GM21526 (cell line): ENCODE results near the gene FKBP5.
"Not testable (repeated sequence)": the region's sequence is repeated elsewhere in the genome, so short reads cannot be mapped to it uniquely, and the experiment has no call there.

Source experiments
- ATAC-seq: cut with Tn5 transposase; IDR thresholded peaks from one replicate; pipeline ENCODE4 v1.9.1; 2021; ENCODE audit warnings: moderate library complexity; ENCODE audit not compliant: unreplicated experiment, low FRiP score

Gene FKBP5

DNA sequence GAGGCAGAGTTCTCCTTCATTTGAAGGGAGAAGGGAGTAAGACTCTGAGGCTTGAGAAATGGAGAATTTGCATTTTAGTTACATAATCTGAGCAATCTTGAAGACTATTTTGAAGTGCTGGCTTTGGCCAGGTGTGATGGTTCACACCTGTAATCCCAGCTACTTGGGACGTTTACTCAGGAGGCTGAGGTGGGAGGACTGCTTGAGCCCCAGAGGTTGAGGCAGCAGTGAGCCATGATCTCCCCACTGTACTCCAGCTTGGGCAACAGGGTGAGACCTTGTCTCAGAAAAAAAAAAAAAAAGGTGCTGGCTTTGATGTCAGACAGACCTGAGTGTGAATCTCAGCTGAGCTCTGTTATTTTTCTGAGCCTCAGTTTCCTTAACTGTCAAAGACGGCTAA, 35.8 kb upstream of the FKBP5 start:
- ATAC-seq, result no peak

- no peak for ATAC-seq
Observed at GRCh38 chr6:35724059-35724458, 35.3 kb upstream of the FKBP5 start.

GRCh38 chr6:35723587-35723986, 34.9 kb upstream of the FKBP5 start:
- no peak for ATAC-seq

GRCh38 chr6:35722121-35722761, 33.5 kb upstream of the FKBP5 start:
- no peak for ATAC-seq

- no peak for ATAC-seq
Observed at GRCh38 chr6:35719830-35720733, 31.4 kb upstream of the FKBP5 start.

DNA sequence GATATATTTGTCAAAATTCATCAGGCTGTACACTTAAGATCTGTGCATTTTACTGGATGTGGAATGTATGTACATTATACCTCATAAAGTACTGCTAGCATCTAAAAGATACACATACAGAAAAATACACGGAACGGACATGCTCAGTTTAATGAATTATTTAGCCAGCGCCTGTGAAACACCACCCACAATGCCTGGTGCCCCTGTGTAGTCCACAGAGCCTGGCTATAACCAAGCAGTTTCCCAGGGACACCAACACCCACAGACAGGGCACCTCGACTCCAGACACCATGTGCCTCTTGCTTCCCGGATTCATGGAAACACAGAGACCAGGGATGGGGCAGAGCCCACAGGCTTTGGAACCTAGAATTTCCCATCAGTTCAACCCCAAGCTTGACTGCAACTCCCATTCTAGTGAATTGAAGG, 30.7 kb upstream of the FKBP5 start:
- no peak for ATAC-seq

- ATAC-seq, result no peak
Observed at GRCh38 chr6:35718911-35719381, 30.2 kb upstream of the FKBP5 start.

GRCh38 chr6:35718375-35718736, 29.6 kb upstream of the FKBP5 start:
- ATAC-seq, result no peak

DNA sequence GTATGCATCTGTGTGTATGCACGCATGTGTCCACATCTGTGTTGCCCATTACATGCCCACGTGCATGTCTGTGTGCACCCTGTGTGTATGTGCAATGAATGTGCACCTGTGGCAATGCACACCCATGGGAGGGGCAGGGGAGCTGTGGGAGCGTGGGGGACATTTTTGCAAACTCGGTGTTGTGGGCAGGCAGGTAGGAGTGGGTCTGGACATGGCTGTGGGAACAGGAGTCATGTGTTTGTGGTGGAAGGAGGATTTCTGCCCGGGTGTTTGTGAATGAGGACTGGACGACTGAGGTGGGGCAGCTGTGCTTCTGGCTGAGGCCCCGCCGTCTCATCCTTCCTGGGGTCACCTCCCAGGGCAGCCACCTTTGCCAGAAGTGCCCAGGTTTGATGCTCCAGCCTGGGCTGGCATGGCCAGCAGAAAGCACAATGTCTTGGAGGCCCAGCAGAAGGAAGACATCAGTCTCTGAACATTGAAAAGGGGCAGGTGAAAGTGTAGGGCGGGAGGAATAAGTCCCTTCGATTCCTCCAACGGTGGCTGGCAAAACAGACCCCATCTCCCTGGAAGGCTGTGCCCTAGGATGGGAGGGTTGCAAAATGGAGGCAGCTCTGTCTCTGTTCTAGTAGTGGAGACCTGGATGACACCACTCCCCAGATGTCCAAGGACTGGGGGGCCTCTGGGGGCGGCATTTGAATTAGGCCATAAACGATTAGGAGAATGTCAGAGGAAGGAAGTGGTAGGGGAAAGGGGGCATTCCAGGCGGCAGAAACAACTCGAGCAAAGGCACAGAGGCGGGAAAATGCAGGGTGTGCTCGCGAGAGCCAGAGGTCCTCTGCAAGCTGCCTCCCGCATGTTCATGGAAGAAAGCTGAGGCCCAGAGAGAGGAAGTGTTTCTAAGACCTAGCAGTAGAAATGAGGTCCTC, 29.0 kb upstream of the FKBP5 start:
- no peak for ATAC-seq

GRCh38 chr6:35716798-35717197, 28.1 kb upstream of the FKBP5 start:
- no peak for ATAC-seq

GRCh38 chr6:35713006-35713767, 24.5 kb upstream of the FKBP5 start:
- no peak for ATAC-seq

- no peak for ATAC-seq
Observed at GRCh38 chr6:35711731-35712130, 23.0 kb upstream of the FKBP5 start.

GRCh38 chr6:35710241-35710847, 21.6 kb upstream of the FKBP5 start:
- no peak for ATAC-seq

DNA sequence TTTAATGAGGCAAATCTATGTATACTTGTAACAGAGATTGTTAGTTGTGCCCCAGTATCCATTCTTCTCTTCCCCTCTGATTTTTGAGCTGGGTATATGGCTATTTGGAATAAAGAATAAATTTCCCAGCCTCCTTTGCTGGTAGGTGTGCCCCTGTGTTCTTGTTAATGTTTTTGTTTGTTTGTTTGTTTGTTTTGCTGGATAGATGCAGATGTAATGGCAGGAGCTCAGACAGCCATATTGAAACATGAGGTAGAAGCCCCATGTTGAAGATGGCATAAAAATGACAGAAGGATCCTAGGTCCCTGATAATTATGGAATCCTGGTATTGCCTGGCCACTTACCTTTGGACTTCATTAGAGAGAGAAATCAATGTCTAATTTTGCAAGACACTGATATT, 19.9 kb upstream of the FKBP5 start:
- no peak for ATAC-seq

DNA sequence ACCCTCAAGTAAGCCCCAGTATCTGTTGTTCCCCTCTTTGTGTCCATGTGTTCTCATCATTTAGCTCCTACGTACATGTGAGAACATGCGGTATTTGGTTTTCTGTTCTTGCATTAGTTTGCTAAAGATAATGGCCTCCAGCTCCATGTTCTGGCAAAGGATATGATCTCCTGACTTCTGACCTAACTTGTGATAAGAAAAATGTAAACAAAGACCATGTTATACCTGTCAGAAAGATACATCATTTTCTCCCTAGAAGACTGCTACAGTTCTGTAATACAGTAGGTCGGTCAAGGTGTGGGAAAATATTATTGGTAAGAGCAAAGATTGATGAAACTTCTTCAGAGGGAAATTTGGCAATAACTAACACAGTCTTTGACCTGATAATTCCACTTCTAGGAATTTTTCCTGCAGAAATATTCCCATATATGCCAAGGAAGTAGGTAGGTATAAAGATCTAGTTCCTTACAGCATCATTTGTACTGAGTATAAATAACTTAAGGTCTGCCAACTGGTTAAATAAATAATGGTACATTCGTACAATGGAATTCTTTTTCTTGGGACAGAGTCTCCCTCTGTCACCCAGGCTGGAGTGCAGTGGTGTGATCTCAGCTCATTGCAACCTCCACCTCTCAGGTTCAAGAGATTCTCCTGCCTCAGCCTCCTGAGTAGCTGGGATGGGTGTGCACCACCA, 19.1 kb upstream of the FKBP5 start:
- no peak for ATAC-seq

DNA sequence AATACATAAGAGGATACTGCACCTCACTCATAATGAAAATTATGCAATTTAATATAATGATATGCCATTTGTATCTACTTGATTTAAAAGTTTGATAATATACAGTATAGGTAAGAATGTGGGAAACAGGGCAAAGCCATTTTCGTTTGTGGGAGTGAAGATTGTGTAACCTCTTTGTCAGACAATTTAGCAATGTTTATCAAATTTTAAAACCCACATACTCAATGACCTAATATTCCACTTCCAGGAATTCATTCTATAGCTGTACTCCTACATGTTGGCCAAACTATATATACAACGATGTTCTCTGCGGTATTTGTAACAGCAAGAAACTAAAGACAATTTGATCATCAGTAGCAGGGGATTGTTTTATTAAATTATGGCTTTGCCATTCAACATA, 17.8 kb upstream of the FKBP5 start:
- ATAC-seq, result no peak

DNA sequence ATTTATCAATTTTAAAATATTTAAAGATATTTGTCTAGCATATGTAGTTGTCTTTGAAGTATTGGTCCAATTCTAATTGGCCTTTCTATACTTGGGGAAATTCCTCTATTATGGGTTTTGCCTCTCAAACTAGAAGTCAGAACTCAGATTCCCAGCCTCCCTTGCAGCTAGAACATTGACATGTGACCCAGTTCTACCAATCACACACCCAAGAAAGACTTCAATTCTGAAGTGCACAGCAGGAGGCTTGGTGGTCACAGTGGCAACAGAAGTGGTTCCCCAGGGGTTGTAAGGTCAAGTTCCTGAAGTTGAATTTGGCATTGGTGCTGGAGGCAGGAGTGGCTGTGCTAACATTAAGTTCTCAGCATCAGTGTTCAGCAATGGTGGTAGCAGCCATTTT, 14.8 kb upstream of the FKBP5 start:
- ATAC-seq, result no peak

DNA sequence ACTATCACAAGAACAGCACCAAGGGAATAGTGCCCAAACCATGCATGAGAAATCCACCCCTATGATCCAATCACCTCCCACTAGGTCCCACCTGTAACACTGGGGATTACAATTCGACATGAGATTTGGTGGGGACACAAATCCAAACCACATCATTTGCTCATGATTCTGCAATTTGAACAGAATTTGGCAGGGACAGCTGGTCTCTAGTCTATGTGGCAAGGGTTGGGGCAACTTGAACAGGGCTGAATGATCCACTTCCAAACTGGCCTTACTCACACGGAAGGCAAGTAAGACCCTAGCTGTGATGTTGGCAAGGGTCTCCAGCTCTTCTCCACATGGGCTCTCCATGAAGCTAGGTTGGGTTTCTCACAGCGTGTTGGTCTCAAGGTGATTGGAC, 10.1 kb upstream of the FKBP5 start:
- ATAC-seq, result no peak

- ATAC-seq, result not testable (repeated sequence)
Observed at GRCh38 chr6:35698430-35698829, 9.7 kb upstream of the FKBP5 start.
